DND-41 (cell line): Measurements from ENCODE around the gene STK32B.

Experiments used
- ATAC-seq: fragments of 200-7000 bp; cut with Tn5 transposase; 3 replicates; pipeline ENCODE4 v1.9.1; 2021; ENCODE audit warnings: low read depth; ENCODE audit not compliant: insufficient read depth
- DNase-seq: peaks from one replicate; pipeline ENCODE4 v3.0.0-alpha.2; 2020
- H2AFZ ChIP-seq: 2 replicates; pipeline ENCODE4 v1.6.0; 2012; ENCODE audit warnings: low read depth, low read length
- H3K27ac ChIP-seq: 2 replicates; pipeline ENCODE4 v1.5.1; 2012; ENCODE audit warnings: low read length, inconsistent platforms
- H3K27me3 ChIP-seq: fragments of 200-600 bp; sonication (generic); 2 replicates; pipeline ENCODE4 v1.6.0; 2012; ENCODE audit warnings: low read length, mild to moderate bottlenecking, inconsistent platforms; ENCODE audit not compliant: insufficient read depth, poor library complexity
- H3K36me3 ChIP-seq: 2 replicates; pipeline ENCODE4 v1.5.1; 2012; ENCODE audit warnings: low read length, inconsistent platforms; ENCODE audit not compliant: insufficient read depth
- H3K4me1 ChIP-seq: 2 replicates; pipeline ENCODE4 v1.5.1; 2012; ENCODE audit warnings: mild to moderate bottlenecking, low read length; ENCODE audit not compliant: insufficient read depth
- H3K4me2 ChIP-seq: 2 replicates; pipeline ENCODE4 v1.6.0; 2012; ENCODE audit warnings: mild to moderate bottlenecking, moderate library complexity, low read length, inconsistent platforms; ENCODE audit not compliant: insufficient read depth
- H3K4me3 ChIP-seq, 2 experiments: fragments of 200-600 bp in 1 of 2; shearing (Covaris generic) in 1 of 2; 2 replicates each; pipeline ENCODE4 v1.5.1; 2012 to 2016; ENCODE audit warnings: inconsistent platforms in 2 of 2, low read length in 2 of 2, mild to moderate bottlenecking in 2 of 2, low read depth in 1 of 2, moderate library complexity in 1 of 2
- H3K79me2 ChIP-seq: 2 replicates; pipeline ENCODE4 v1.6.0; 2012; ENCODE audit warnings: low read length, inconsistent platforms; ENCODE audit not compliant: insufficient read depth
- H3K9ac ChIP-seq: 2 replicates; pipeline ENCODE4 v1.6.0; 2012; ENCODE audit warnings: low read depth, mild to moderate bottlenecking, inconsistent platforms, low read length, moderate library complexity
- H3K9me3 ChIP-seq: 2 replicates; pipeline ENCODE4 v1.5.1; 2012; ENCODE audit warnings: low read length, moderate library complexity, mild to moderate bottlenecking, inconsistent platforms; ENCODE audit not compliant: insufficient read depth, severe bottlenecking
- H4K20me1 ChIP-seq: 2 replicates; pipeline ENCODE4 v1.6.0; 2012; ENCODE audit warnings: low read length; ENCODE audit not compliant: insufficient read depth
- EZH2 ChIP-seq: IDR thresholded peaks from 3 replicates; pipeline ENCODE4 v1.6.1; 2012; ENCODE audit warnings: borderline replicate concordance, low read depth, mild to moderate bottlenecking, moderate library complexity, low read length, inconsistent platforms; ENCODE audit not compliant: severe bottlenecking
- TF ChIP-seq, protein P1 (sequence below): IDR thresholded peaks from 2 replicates; pipeline ENCODE4 v1.5.1; 2012; ENCODE audit warnings: borderline replicate concordance, low read length, moderate library complexity, mild to moderate bottlenecking; ENCODE audit not compliant: poor library complexity, severe bottlenecking; ENCODE audit errors: extremely low read depth

STK32B gene

DNA sequence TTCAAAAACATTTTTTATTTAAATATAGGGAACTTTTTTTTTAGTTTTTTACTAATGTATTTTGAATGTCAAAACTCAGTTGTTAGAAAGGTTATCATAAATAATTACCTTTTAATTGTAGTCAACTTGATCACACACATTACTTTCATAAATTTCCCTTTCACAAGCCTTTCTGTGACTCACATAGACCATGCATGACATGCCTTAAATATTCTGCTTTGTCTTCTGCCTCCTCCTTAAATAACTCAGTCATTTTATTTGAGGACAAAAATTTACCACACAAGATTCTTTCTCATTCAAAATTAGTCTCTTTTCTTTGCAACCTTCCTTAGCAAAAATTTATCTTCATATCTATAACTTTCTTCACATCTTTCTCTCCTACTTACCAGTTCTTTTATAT, 437.1 kb downstream of the STK32B start:
- H2AFZ ChIP-seq, result no peak overlapping the region
- no peaks in the 10 kb centered on the region for H4K20me1 ChIP-seq
- H3K36me3 ChIP-seq, result no peaks in the 10 kb centered on the region; the same call in 1 of the 2 replicates
- no peaks in the 10 kb centered on the region for H3K79me2 ChIP-seq
- H3K27ac ChIP-seq, result no peak overlapping the region
- no peaks in the 10 kb centered on the region for H3K27me3 ChIP-seq
- ATAC-seq (no peak), DNase-seq (no peak)
- TF ChIP-seq, protein P1, sequence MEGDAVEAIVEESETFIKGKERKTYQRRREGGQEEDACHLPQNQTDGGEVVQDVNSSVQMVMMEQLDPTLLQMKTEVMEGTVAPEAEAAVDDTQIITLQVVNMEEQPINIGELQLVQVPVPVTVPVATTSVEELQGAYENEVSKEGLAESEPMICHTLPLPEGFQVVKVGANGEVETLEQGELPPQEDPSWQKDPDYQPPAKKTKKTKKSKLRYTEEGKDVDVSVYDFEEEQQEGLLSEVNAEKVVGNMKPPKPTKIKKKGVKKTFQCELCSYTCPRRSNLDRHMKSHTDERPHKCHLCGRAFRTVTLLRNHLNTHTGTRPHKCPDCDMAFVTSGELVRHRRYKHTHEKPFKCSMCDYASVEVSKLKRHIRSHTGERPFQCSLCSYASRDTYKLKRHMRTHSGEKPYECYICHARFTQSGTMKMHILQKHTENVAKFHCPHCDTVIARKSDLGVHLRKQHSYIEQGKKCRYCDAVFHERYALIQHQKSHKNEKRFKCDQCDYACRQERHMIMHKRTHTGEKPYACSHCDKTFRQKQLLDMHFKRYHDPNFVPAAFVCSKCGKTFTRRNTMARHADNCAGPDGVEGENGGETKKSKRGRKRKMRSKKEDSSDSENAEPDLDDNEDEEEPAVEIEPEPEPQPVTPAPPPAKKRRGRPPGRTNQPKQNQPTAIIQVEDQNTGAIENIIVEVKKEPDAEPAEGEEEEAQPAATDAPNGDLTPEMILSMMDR, result no peak
- TF ChIP-seq EZH2, result no peak
- H3K4me1 ChIP-seq, result no peaks in the 10 kb centered on the region
- H3K9ac ChIP-seq, result no peak overlapping the region
- H3K9me3 ChIP-seq, result peaks cover 16% of the 10 kb centered on the region
- H3K4me2 ChIP-seq, result no peak overlapping the region
- no peak overlapping the region for H3K4me3 ChIP-seq

DNA sequence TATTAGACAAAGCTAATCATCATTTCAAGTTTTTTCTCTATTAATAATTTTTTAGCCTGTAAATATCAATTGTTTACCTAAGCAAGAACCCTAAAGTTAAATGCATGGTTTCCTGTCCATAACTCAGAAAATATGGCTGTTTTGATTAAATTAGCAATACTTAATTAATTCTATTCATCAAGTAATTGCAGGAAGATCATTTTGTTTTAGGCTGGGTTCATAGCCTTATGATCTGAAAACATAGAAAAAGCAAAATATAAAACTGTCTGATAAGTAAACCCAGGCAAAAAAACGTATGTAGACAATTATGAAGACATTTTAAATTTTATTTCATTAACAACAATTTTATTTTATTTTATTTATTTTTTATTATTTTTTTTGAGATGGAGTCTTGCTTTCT, 438.0 kb downstream of the STK32B start:
- no peaks in the 10 kb centered on the region for H4K20me1 ChIP-seq

DNA sequence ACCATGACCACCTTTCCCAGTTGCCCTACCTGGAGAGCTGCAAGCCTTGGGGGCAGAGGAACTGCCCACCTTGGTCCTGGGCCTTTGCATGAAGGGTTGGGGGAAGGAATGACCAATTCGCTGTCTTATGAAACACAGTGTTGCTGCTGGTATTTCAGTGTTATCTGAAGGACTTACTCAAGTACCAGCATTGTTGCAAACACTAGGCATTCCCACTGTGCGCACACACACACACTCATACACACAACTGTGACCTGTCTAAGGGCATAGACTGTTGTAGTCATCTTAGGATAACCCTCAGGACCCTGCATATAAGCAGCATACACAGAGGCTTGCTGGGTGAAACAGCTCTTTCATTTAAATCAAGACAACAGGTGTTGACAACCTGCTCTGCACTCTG, 446.2 kb downstream of the STK32B start:
- no peak for DNase-seq
- Histone ChIP-seq H3K27me3 (no peaks in the 10 kb centered on the region), H3K9me3 (no peaks in the 10 kb centered on the region), H3K79me2 (no peaks in the 10 kb centered on the region), H3K9ac (no peak overlapping the region), H3K4me3 (no peak overlapping the region), H3K36me3 (peaks cover 5% of the 10 kb centered on the region; the same call in 1 of the 2 replicates), H3K27ac (no peak overlapping the region), H3K4me2 (no peak overlapping the region), H3K4me1 (no peaks in the 10 kb centered on the region), H4K20me1 (no peaks in the 10 kb centered on the region), H2AFZ (no peak overlapping the region)
- TF ChIP-seq, protein P1, result no peak
- no peak for TF ChIP-seq EZH2
- no peak for ATAC-seq

More for the DNA sequence above, 438.0 kb downstream of the STK32B start:
- H3K9me3 ChIP-seq, result peaks cover 16% of the 10 kb centered on the region
- no peak overlapping the region for H3K27ac ChIP-seq
- H3K36me3 ChIP-seq, result no peaks in the 10 kb centered on the region; the same call in 1 of the 2 replicates
- H3K27me3 ChIP-seq, result no peaks in the 10 kb centered on the region
- no peak overlapping the region for H2AFZ ChIP-seq
- no peaks in the 10 kb centered on the region for H3K79me2 ChIP-seq
- no peak overlapping the region for H3K9ac ChIP-seq
- H3K4me1 ChIP-seq, result no peaks in the 10 kb centered on the region
- no peak overlapping the region for H3K4me3 ChIP-seq
- ATAC-seq (no peak), DNase-seq (no peak)
- no peak overlapping the region for H3K4me2 ChIP-seq
- no peak for TF ChIP-seq EZH2
- TF ChIP-seq, protein P1, result no peak

DNA sequence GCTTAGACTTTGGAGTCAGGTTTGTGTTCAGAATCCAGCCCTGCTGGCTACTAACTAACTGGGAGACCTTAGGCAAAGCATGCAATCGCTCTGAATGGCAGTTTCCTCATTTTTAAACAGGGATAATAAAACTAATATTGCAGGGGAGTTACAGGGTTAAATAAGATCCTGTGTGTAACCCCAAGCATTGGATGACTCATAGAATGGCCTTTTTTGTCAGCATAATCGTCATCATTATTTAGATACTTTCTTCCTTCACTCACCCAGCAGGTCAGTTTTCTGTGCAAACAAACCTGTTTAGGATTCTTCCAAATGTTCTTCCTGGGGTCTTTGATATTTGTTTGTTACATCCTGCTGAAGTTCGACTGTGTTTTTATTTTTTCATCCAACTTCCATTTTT, 448.9 kb downstream of the STK32B start:
- Histone ChIP-seq H4K20me1 (no peaks in the 10 kb centered on the region), H3K27me3 (no peaks in the 10 kb centered on the region), H3K4me3 (no peak overlapping the region), H3K9ac (no peak overlapping the region), H3K4me1 (no peaks in the 10 kb centered on the region), H3K27ac (no peak overlapping the region), H3K36me3 (peaks cover 5% of the 10 kb centered on the region; the same call in 1 of the 2 replicates), H2AFZ (no peak overlapping the region), H3K79me2 (no peaks in the 10 kb centered on the region), H3K9me3 (no peaks in the 10 kb centered on the region), H3K4me2 (no peak overlapping the region)
- DNase-seq (no peak), ATAC-seq (no peak)
- no peak for TF ChIP-seq EZH2
- TF ChIP-seq, protein P1, result no peak
